ENCODE measurements around the gene SRM.
"Not testable (repeated sequence)": the region's sequence is repeated elsewhere in the genome, so short reads cannot be mapped to it uniquely, and the experiment has no call there.

Gene SRM

DNA sequence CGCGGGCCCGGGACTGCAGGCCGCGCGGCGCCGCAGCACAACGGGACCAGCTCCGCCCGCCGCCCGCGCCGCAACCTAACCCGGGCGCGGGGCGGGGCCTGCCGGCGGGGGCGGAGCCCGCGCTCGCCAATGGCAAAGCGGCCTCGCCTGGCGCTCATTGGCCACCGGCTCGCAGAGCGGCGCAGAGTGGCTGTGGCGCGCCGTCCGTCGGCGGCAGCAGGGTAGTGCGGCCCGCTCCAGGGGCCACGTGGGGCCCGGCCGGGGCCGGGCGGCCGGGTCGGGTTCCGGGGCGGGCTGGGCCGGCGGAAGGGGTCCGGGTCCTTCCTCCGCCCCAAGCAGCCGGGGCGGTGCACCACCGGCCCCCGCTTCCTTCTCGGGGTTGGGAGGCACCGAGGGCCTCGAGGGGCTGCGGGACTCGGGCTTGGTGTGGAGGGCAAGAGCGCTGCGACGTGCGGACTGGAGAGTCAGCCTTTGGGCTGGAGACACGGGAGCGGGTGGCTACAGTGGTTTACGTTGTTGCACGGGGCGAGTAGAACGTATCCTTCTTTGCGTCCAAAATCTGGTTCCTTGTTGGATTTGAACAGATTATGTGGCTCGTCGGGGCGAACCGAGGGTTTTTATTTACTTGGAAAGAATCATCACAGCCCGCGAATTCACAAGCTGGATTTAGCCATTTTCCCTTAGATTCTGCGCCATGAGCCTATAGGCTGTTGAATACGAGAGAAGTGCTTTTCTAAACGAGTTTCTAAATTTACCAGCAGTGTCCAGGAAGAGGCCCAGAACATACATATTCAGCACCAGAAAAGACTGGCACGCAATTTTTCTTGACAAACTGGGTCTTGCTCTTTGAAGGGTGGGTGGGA lies at the start of gene SRM:
TSS of gene SRM (minus strand) at position 51 of the 863 bp plus-strand sequence. CDS start 75 bp downstream, outside the sequence.
- DNase-seq = peak; percentile 88 to 90

DNA sequence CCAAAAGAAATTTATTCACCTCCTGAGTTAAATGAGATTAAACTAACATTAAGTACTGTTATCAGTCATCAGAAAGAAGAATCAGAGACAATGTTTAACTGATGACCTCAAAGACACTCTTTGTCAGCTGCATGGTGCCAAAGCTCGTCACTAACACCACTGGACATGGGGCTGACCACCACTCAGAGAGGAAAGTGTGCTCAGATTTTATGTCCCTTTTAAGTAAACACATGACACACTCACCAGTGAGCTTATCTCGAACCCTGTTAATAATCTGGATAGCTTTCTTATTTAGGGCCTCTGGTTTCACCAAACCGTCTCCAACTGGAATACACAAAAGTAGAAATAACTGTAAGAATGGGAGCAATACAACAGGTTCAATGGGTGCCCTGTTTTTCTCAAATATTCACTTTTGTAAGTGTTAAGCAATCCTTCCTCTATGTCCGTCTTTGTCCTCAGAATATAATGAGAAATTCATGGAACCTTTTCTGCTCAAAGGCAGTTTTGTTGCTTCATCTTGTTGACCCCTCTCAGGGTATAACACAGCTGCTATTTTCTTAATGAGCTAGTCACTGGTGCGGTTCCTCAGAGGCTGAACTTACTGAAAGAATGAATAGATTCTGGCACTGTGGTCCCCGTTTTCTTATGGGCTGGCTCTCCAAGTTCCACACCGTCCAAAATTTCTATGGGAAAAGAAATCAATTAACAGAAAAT lies 49.4 kb upstream of the SRM start:
- no peak for DNase-seq

DNA sequence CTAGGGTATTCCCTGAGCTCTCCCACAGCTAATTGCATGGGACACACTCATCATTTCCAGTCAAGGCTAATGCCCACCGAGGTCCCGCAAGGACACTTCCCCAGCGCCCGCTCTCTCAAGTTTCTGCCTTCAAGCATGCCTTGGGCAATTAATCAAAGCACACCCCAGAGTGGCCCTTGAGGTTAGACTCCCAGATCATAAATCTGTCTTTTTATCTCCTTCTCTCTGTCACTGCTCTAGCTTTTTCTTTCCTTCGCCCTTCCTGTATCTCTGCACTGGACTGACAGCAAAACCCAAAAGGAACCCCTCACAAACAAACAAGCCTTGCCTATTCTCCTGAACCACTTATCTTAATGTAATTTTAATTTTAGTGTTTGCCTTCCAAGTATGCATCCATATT lies 47.8 kb upstream of the SRM start:
- no peak for DNase-seq

DNA sequence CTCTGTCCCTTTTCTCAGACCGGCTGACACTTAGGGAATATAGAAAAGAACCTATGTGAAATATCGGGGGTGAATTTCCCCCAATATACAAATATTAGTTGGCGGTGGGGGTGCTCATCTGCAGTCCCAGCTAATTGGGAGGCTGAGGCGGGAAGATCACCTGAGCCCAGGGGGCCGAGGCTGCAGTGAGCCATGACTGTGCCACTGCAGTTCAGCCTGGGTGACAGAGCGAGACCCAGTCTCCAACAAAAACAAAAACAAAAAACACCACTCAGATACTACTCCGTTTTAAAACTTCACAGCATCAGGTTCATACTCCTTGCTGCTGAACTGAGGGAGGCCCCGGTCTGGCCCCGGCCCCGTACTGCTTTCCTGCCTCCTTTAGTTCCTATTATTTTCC lies 45.8 kb upstream of the SRM start:
- DNase-seq = no peak

DNA sequence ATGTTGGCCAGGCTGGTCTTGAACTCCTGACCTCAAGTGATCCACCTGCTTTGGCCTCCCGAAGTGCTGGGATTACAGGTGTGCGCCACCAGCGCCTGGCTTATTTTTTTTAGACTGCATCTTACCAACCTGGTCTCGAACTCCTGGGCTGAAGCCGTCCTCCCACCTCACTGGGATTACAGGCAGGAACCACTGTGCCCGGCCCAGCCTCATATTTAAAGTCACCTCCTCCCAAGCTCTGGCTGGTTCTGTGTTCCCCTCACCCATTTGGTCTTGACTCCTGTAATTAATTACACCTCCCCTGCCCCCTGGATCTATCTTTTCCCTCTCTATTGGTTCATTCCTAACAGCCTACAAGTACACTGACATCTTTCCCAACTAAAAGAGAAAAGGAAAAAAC lies 41.5 kb upstream of the SRM start:
- no peak for DNase-seq

DNA sequence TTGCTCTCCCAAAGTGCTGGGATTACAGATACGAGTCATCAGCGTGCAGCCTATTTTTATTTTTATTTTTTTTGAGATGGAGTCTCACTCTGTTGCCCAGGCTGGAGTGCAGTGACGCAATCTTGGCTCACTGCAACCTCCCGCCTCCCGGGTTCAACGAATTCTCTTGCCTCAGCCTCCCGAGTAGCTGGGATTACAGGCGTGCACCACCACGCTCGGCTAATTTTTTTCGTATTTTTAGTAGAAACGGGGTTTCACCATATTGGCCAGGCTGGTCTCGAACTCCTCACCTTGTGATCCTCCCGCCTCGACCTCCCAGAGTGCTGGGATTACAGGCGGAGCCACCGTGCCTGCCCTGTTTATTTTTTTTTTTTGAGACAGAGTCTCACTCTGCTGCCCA lies 41.0 kb upstream of the SRM start:
- DNase-seq = not testable (repeated sequence)

DNA sequence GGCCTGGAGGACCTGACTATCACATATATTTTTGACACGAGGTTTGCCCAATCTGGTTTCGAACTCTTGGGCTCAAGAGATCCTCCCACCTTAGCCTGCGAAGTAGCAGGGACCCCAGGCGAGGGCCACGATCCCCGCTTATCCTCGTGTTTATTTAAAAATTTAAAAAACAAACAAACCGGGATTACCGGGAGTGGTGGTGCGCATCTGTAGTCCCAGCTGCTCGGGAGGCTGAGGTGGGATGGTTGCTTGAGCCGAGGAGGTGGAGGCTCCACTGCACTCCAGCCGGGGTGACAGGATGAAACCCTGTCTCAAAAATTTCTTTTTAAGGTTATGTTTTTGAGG lies 40.3 kb upstream of the SRM start:
- DNase-seq = peak in 1 of 2 experiments; percentile 7

DNA sequence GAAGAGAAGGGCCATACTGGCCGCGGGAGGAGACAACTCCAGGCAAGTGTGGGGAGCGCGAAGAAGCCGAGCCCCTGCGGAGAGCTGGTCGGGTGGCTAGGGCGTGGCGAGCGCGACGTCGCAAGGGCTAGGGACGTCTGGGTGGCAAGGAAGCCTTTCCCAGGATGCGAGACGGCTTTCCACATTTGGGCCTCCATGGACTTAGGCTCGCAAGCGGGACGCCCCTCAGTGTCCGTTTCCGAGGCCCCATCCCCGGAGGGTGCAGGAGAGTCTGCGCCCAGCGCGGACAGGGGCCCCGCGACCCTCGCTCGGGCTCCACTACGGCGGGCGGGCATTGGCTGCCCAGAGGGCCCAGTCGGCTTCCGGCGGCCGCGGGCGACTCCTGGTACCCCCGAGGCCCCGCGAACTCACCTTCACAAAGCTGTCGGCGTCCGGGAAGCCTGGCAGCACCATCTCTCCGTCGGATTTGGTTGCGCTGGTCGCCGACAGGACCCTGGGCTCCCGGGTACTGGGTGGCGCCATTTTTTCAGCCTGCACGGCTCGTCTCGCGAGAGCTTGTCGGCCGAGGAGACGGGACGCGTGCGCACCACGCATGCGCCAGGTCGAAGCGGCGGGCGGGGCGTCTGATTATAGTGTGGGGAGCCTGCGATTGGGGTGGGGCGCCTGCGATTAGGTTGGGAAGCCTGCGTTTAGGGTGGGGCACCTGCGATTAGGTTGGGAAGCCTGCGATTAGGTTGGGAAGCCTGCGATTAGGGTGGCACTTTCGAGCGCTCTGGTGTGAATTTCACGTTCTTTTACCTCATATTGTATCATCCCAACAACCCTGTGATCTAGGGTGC lies 39.7 kb upstream of the SRM start, which contains the start of gene EXOSC10:
TSS of gene EXOSC10 (minus strand) at position 560 of the 839 bp plus-strand sequence. CDS start at position 522, 38 bp downstream.
- peak; percentile 95 to 96 for DNase-seq

DNA sequence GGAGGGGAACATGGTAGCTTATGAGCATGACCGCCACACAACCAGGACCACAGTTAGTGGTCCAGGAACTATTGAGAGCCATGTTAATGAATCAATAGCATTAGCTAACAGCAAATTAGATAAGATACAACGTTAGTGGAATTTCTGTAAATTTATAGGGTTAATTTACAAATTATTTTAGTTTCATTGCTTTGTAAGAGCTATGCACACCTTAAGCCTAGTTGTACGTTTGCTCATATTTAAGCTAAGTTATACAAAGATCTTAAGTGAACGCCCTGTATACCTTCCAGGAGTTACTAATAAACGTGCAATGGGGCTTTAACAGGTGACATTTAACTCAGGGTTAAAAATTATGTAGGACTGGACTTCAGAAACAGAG lies 39.1 kb upstream of the SRM start:
- DNase-seq = no peak

DNA sequence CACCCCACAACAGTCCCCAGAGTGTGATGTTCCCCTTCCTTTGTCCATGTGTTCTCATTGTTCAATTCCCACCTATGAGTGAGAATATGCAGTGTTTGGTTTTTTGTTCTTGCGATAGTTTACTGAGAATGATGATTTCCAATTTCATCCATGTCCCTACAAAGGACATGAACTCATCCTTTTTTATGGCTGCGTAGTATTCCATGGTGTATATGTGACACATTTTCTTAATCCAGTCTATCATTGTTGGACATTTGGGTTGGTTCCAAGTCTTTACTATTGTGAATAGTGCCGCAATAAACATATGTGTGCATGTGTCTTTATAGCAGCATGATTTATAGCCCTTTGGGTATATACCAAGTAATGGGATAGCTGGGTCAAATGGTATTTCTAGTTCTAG lies 24.0 kb upstream of the SRM start:
- DNase-seq = not testable (repeated sequence)

DNA sequence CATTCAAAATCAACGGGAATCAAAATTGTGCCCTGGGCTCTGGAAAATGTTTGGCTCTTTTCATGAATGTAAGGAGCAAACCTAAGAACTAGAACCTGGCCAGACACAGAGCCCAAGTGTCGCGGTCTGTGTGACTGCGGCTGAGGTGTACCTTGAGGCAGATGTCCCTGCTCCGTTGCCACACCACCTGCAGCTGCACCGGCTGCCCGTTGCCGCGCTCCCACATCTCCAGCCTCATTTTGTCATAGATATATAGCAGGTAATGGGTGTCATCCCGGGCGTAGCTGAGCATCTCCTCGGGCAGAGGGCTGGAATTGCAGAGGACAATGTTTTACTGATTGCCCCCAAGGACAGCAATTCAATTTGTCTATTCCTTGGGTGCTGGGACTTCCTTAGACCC lies 21.1 kb upstream of the SRM start:
- DNase-seq = no peak

DNA sequence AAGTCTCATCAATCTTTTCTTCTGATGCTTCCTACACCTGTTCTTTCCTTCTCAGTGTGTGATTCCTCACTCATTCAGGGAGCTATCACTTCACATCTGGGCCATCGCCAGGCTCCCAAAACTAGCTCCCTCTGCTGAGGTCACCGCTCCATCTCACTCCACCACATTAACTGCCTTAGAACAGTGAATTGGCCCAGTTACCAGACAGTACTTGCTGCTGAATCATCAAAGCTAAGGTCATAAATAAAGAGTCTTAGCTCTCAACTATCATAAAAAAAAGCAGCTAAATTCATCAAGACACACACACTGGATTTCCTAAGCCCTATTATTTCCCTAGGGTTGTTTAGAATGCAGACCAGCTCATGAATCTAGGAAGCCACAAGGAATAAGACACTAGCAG lies 18.8 kb upstream of the SRM start:
- DNase-seq = no peak

DNA sequence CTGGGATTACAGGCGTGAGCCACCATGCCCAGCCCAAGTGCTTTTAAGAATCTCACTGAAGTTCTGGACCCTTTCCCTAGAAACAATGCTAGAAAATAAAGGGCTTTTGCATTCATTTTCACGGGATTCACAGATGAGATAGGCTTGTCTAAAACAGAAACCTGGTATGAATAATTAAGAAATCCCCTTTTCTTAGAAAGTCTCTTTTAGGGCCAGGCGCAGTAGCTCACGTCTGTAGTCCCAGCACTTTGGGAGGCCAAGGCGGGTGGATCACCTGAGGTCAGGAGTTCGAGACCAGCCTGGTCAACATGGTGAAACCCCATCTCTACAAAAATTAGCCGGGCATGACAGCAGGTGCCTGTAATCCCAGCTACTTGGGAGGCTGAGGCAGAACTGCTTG lies 13.6 kb upstream of the SRM start:
- not testable (repeated sequence) for DNase-seq

DNA sequence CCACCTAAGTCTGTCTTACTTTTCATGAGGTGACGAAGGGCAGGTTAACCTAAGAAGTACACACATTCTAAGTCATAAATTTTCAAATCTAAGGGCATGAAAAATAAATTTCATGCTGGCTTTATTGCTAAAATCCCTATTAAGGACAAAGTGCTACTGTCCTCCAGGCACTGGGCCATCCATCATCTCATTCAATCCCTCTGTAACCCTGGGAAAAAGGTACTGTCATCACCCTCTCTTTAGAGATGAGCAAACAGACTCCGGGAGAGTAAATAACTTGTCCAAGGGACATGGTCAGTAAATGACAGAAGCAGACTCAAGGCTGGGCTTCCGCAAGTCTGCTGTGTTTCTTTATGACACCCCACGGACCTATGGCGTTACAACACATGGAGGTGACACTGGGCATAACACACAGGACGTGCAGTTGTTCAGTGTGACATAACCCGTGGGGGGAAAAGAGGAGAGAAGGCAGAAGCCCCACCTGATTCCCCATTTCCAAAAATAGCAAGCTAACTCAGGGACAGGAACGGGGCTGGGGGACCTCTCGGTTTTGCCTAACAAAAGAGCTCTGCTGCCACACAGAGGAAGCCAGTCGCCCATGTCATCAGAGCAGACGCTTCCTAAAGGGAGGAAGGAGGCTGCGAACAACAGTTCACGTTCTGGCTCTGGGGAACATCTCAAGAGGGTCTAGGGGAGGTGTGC lies 12.5 kb upstream of the SRM start:
- no peak for DNase-seq

DNA sequence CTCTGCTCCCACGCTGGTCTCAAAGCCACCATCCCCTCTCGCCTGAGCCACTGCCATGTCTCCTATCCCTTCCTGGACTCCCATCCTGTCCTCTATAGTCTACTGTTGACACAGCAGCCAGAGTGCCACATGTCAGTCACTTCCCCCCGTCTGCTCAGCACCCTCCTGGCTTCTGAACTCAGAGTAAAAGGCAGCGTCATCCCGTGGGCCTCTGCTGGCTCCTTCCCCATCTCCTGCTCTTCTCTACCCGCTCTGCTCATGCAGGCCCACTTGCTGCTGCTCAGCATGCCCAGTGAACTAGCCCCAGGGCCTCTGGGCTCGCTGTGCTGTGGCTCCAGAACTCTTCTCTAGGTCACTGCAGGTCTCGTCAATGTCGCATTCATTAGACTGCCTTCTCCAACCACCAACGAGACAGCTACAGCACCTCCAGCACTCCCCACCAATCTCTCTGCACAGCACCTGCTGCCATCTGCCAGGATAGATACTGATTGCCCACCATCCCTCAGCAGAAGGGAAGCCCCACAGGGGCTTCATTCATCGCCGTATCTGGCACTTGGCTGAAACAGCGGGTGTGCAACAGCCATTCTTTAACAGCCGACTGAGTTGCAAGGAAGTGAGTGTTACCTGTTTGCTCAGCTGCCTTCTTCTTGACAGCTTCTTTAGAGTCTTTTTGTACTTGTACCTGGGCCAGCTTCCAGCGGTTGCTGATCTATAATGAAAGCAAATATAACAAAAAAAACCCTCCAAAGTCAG lies 11.8 kb upstream of the SRM start:
- no peak for DNase-seq

DNA sequence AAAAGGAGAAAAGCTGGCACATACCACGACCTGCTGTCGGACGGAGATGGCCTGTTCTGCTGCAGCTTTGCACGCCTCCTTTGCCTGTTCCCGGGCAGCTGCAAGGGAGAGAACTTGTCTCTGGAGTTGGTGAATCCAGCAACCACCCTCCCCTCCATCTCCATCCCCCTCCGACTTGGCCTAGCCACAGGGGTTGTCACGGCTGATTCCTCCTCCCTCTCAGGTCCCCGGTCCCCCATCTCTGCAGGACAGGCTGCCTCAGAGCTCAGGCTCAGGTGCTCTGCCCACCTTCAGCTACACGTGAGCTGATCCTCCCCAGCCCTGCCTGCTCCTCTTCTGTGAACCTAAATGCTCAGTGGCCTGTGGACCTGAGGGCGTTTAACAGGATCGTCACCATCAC lies 11.1 kb upstream of the SRM start:
- no peak for DNase-seq

DNA sequence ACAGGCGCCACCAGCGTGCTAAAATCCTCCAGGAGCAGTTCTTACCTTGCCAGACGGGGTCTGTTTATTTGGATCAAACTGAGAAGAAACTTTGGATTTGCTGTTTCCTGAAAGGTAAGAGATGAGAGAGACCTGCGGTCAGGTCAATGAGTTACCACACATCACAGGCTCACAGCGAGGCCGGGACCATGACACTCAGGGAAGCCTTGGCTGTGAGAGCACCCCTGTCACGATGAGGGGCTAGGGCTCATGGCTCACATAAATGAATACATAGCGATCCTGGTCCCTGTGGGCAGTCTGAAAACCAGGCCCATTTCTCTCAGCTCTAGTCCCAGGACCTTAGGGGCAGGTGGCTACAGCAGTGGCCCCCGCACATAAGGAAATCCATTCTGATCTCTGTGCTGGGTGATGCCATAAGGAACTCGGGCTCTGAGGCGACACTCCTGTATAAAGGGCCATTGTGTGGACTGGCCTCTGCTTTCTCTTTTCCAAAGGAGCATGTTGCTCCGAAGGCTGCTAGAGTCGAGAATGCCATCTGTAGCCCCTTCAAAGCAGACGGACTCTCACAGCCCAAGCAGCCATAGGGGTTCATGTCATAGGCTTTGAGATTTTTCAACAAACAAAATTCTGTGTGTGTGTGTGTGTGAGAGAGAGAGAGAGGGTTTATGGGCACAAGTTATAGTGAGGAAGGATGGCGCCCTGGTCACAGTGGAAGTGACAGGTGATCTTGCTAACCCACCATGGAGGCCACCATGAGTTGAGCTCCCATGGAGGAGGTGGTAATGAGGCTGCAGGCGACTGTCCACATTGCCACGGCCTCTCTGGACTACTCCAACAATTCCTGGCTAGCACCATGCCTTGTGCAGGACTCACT lies 9.0 kb upstream of the SRM start:
- DNase-seq = no peak

DNA sequence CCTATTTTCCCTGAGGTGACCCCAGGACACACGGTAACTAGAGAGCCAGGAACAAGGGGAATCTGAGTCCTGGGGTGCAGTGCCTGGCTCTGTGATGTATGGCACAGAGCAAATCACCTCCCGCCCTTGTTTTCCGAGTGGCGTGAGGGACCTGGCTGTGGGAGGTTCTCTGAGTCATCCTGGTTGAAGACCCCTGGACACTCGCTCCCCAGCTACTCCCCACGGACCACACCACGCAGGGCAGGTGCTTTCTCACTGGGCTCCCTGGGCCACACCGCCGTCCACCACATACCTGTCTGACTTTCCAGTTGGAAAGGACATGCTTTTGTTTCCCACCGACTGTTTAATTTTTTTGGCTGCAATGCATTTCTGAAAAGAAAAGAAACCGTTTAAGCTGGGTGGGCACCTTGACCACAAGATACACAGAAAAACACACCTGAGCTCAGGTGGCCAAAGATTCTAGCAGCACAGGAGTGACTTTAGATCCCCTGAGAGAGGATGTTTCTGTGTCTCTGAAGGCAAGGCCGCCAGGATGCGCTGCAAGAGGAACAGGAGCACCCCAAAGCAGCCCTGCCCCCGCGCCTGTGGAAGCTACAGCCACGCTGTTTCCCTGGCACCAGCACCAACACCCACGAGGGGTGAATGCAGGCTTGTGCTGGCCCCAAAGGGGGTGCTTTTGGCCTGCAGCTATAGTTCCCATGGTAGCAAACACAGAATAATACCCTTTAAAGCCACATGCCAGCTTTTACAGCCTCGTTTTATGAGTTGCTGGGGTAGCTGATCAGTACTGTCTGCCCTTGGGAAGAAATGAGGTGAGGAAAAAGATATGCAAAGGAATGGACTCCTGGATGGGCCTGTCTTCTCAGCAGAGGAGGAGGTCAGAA lies 8.1 kb upstream of the SRM start:
- no peak for DNase-seq

DNA sequence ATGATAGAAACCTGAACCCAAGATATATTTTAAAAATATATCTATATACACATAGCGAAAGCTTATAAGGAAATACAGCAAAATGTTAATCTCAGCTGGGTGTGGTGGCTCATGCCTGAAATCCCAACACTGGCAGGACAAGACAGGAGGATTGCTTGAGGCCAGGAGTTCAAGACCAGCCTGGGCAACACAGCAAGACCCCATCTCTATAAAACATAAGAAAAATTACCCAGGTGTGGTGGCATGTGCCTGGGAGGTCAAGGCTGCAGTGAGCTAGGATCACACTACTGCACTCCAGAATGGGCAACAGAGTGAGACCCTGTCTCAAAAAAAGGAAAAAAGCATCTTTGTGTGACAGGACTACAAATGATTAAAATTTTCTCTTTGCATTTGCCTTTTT lies 6.0 kb upstream of the SRM start:
- no peak for DNase-seq

DNA sequence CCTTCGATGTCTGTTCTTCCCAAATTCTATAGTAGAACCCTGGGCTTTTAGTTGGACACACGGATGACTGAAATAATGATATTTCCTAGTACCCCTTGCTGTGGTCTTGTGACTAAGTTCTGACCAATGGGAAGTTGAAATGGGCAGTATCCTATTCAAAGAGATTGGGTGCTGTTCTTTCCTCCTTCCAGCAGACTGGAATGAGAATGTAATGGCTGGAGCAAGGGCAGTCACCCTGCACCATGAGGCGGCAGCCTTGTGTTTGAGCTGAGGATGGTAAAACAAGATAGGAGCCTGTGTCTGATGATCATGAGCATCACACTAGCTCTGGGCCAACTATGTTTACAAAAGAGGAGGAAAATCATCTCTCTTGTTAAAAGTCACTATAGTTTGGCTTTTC lies 5.1 kb upstream of the SRM start:
- DNase-seq = no peak

Data from activated CD4-positive, alpha-beta T cell treated with anti-CD3 and anti-CD28 coated beads, Interleukin-2, amount 50 U/mL, for 48 hours (primary cell).